ENCODE measurements around the gene ZC2HC1C. TPM values are rescaled to one million over a fixed set of nuclear protein-coding genes. Genes with fewer than 3 reads are reported as not detected.

ZC2HC1C gene
- total RNA-seq, 1 donor from 2014 or later, result 3.2 TPM

DNA sequence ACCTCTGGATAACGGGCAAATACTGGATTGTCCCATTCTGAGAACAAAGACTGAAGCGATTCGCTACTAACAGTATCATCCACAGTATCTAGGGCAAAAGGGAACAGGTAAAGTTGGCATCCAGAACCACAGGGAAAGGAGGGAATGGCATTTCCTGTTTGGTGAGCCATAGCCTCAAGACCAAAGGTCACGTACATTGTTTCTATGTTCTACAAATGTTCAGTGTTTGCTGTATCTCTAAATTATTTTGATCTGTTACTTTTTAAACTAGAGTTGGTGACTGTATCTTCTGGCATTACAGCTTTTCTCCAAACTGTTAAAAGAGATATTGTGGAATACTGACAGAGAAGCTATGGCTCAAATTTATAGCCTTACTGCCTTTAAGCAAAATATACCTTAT is 27.8 kb upstream of the ZC2HC1C start:
- no peak for TF ChIP-seq CTCF (IDR thresholded peaks at IDR 0.05; ENCODE audit: partially characterized antibody, unreplicated experiment)
- Mint-ChIP-seq H3K36me3 (ENCODE audit: unreplicated experiment) (no peaks in the 10 kb centered on the region), H3K9me3 (ENCODE audit: unreplicated experiment) (no peaks in the 10 kb centered on the region), H3K4me3 (ENCODE audit: unreplicated experiment) (no peak overlapping the region), H3K27me3 (ENCODE audit: unreplicated experiment) (no peaks in the 10 kb centered on the region), H3K4me1 (ENCODE audit: low read depth, unreplicated experiment) (peaks cover 3% of the 10 kb centered on the region), H3K27ac (ENCODE audit: unreplicated experiment) (no peak overlapping the region)
- no peak for DNase-seq

DNA sequence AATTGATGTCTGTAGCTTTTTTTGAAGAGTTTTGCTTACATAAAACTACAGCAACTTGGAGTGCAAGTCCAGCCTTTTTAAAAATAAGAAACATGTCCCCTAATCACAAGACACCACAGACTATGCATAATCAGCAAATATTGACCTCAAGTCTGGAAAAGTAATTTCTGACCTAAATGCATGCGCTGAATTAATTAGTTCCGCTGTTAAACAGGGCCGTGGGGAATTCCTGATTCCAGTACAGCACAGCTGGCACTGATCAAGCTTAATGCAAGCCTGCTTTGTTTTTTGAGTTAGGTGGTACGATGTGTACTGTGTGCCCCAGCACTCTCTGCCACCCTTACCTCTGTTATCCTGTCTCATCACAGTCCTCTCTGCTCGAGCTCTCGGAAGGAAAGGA is 27.4 kb upstream of the ZC2HC1C start:
- no peak for TF ChIP-seq CTCF (IDR thresholded peaks at IDR 0.05; ENCODE audit: partially characterized antibody, unreplicated experiment)
- no peak overlapping the region for H3K27ac Mint-ChIP-seq (ENCODE audit: unreplicated experiment)
- no peaks in the 10 kb centered on the region for H3K27me3 Mint-ChIP-seq (ENCODE audit: unreplicated experiment)

DNA sequence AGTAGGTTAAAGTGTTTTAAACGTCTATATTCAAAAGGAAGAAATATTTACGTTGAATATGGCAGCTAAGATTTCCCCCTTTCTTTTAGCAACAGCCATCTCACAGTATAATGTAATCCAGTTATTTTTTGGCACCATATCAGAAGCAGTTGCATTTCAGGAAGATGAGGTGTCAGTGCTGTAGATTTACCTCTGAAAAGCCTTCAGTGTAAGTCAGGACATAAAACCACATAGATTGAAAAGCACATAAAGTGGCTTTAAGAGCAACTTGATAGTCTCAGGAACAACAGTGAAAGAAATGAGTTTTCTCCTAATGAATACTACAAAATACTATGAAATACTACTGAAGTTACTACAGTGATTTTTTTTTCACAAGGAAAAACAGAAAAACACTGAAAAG is 25.1 kb upstream of the ZC2HC1C start:
- no peaks in the 10 kb centered on the region for H3K27me3 Mint-ChIP-seq (ENCODE audit: unreplicated experiment)

More for the DNA sequence above, 27.4 kb upstream of the ZC2HC1C start:
- no peaks in the 10 kb centered on the region for H3K36me3 Mint-ChIP-seq (ENCODE audit: unreplicated experiment)
- H3K9me3 Mint-ChIP-seq (ENCODE audit: unreplicated experiment), result no peaks in the 10 kb centered on the region
- DNase-seq, result peak; percentile 32
- H3K4me1 Mint-ChIP-seq (ENCODE audit: low read depth, unreplicated experiment), result peaks cover 3% of the 10 kb centered on the region
- H3K4me3 Mint-ChIP-seq (ENCODE audit: unreplicated experiment), result no peak overlapping the region

DNA sequence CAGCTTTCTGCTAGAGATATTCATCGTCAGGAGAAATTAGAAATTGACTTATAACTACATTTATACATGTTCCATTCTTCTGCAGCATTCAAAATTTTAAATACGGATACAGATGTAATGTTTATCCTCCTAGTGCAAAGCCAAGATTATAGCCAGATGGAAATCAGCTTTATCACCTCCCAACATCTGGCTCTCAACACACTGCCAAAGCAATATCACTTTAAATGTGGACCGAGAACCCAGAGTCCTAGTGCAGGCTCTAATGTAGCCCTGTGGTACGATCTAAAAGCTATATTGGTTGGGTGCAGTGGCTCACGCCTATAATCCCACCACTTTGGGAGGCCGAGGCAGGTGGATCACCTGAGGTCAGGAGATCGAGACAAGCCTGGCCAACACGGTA is 24.7 kb upstream of the ZC2HC1C start:
- TF ChIP-seq CTCF (IDR thresholded peaks at IDR 0.05; ENCODE audit: partially characterized antibody, unreplicated experiment), result no peak
- Mint-ChIP-seq H3K4me3 (ENCODE audit: unreplicated experiment) (no peak overlapping the region), H3K36me3 (ENCODE audit: unreplicated experiment) (no peaks in the 10 kb centered on the region), H3K27me3 (ENCODE audit: unreplicated experiment) (no peaks in the 10 kb centered on the region), H3K27ac (ENCODE audit: unreplicated experiment) (no peak overlapping the region), H3K9me3 (ENCODE audit: unreplicated experiment) (no peaks in the 10 kb centered on the region), H3K4me1 (ENCODE audit: low read depth, unreplicated experiment) (peaks cover 3% of the 10 kb centered on the region)
- no peak for DNase-seq

More for the DNA sequence above, 25.1 kb upstream of the ZC2HC1C start:
- Mint-ChIP-seq H3K27ac (ENCODE audit: unreplicated experiment) (no peak overlapping the region), H3K4me1 (ENCODE audit: low read depth, unreplicated experiment) (peaks cover 3% of the 10 kb centered on the region), H3K4me3 (ENCODE audit: unreplicated experiment) (no peak overlapping the region), H3K9me3 (ENCODE audit: unreplicated experiment) (no peaks in the 10 kb centered on the region), H3K36me3 (ENCODE audit: unreplicated experiment) (no peaks in the 10 kb centered on the region)
- no peak for DNase-seq
- no peak for TF ChIP-seq CTCF (IDR thresholded peaks at IDR 0.05; ENCODE audit: partially characterized antibody, unreplicated experiment)

DNA sequence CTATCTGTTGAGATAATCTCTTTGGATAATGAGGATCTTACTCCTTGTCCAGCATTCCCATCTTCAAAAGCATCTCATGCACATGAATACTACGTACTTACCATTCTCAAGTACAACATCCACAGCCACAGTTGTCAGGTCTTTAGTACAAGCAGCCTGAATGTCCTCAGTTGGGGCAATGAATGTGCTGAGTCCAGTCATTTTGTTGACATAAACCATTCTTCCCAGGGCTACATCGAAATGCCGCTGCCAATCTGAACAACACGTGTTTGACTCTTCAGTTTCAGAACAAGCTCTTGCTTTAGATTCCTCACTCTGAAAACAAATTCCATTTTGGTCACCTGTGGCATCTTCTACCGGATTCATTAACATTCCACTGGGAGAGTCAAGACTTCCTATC is 23.2 kb upstream of the ZC2HC1C start:
- no peak overlapping the region for H3K4me3 Mint-ChIP-seq (ENCODE audit: unreplicated experiment)
- H3K27me3 Mint-ChIP-seq (ENCODE audit: unreplicated experiment), result peaks cover under 1% of the 10 kb centered on the region
- H3K4me1 Mint-ChIP-seq (ENCODE audit: low read depth, unreplicated experiment), result peaks cover 3% of the 10 kb centered on the region
- no peak overlapping the region for H3K27ac Mint-ChIP-seq (ENCODE audit: unreplicated experiment)
- no peaks in the 10 kb centered on the region for H3K36me3 Mint-ChIP-seq (ENCODE audit: unreplicated experiment)
- TF ChIP-seq CTCF (IDR thresholded peaks at IDR 0.05; ENCODE audit: partially characterized antibody, unreplicated experiment), result no peak
- no peak for DNase-seq
- peaks cover under 1% of the 10 kb centered on the region for H3K9me3 Mint-ChIP-seq (ENCODE audit: unreplicated experiment)

Data from glutamatergic neuron (in vitro differentiated cells).